Measurements from ENCODE around the gene AKAP3. TPM values are rescaled to one million over a fixed set of nuclear protein-coding genes. Genes with fewer than 3 reads are reported as not detected.

AKAP3 gene
- total and polyA plus RNA-seq, 2 experiments from 2014 or later, result 5.0 to 20.8 TPM

DNA sequence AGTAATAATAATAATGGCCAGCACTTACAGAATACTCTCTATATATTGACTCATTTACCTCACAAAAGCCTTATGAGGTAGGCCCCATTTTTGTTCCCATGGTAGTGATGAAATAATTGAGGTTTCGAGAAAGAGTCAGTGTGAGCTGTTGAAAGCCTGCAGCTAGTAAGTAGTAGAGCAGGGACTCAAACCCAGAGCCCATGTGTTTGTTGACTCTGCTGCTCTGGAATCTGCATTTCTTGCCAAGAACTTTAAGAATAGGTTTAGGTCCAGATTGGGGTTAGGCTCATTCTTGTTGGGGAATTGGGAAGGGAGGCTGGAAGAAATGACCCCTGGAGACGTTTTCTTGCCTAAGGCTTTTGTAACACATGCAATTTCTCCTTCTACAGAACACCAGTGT is 58.9 kb downstream of the AKAP3 start:
- H3K4me3 ChIP-seq, result no peak overlapping the region
- no peak for DNase-seq (ENCODE audit: low read depth in 1 of 2, low spot score in 1 of 2)
- H3K4me1 ChIP-seq (ENCODE audit: low read depth), result no peaks in the 10 kb centered on the region
- H3K36me3 ChIP-seq, result no peaks in the 10 kb centered on the region
- TF ChIP-seq, protein P1, sequence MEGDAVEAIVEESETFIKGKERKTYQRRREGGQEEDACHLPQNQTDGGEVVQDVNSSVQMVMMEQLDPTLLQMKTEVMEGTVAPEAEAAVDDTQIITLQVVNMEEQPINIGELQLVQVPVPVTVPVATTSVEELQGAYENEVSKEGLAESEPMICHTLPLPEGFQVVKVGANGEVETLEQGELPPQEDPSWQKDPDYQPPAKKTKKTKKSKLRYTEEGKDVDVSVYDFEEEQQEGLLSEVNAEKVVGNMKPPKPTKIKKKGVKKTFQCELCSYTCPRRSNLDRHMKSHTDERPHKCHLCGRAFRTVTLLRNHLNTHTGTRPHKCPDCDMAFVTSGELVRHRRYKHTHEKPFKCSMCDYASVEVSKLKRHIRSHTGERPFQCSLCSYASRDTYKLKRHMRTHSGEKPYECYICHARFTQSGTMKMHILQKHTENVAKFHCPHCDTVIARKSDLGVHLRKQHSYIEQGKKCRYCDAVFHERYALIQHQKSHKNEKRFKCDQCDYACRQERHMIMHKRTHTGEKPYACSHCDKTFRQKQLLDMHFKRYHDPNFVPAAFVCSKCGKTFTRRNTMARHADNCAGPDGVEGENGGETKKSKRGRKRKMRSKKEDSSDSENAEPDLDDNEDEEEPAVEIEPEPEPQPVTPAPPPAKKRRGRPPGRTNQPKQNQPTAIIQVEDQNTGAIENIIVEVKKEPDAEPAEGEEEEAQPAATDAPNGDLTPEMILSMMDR (IDR thresholded peaks at IDR 0.05; ENCODE audit: low read depth, low read length), result no peak
- no peak overlapping the region for H3K27ac ChIP-seq
- no peaks in the 10 kb centered on the region for H3K9me3 ChIP-seq (ENCODE audit: low read depth)
- no peaks in the 10 kb centered on the region for H3K27me3 ChIP-seq

DNA sequence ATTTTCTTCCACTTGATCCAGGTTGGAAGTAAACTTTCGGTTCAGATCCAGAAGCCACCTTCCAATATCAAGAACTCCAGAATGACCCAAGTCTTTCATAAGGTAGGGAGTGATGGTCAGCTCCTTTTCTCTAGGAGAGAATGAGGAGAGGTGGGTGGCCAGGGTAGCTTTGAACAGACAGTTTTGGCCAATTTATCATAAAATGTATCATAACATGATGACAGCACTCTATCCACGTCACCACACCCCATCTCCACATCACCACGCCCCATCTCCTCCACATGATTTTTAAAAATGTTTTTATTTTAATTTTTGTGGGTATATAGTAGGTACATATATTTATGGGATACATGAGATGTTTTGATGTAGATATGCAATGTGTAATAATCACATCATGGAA is 59.9 kb downstream of the AKAP3 start:
- Histone ChIP-seq H3K36me3 (no peaks in the 10 kb centered on the region), H3K4me1 (ENCODE audit: low read depth) (no peaks in the 10 kb centered on the region), H3K9me3 (ENCODE audit: low read depth) (no peaks in the 10 kb centered on the region), H3K4me3 (no peak overlapping the region), H3K27me3 (no peaks in the 10 kb centered on the region), H3K27ac (no peak overlapping the region)
- TF ChIP-seq, protein P1 (IDR thresholded peaks at IDR 0.05; ENCODE audit: low read depth, low read length), result no peak
- no peak for DNase-seq (ENCODE audit: low read depth in 1 of 2, low spot score in 1 of 2)

DNA sequence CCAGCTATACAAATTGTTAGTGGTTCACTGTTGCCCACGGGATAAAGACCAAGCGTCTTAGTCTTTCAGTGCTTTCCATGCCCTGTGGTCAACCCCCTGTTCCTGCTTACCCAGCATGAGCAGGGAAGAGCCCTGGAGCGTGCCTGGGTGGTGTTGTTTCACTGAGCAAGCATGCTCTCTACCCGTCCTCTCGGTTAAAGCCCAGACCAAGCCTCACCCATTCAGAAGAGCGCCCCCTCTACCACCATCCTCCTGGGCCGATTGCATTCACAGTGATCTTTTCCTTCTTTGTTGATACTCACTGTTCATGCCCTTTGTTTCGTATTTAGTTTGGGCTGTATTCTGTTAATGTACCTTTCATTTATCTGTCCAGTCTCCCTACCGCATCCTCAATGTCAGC is 61.7 kb downstream of the AKAP3 start:
- TF ChIP-seq, protein P1 (IDR thresholded peaks at IDR 0.05; ENCODE audit: low read depth, low read length), result no peak
- DNase-seq (ENCODE audit: low read depth in 1 of 2, low spot score in 1 of 2), result no peak
- Histone ChIP-seq H3K4me3 (no peak overlapping the region), H3K4me1 (ENCODE audit: low read depth) (no peaks in the 10 kb centered on the region), H3K27me3 (no peaks in the 10 kb centered on the region), H3K9me3 (ENCODE audit: low read depth) (no peaks in the 10 kb centered on the region), H3K27ac (no peak overlapping the region), H3K36me3 (no peaks in the 10 kb centered on the region)

DNA sequence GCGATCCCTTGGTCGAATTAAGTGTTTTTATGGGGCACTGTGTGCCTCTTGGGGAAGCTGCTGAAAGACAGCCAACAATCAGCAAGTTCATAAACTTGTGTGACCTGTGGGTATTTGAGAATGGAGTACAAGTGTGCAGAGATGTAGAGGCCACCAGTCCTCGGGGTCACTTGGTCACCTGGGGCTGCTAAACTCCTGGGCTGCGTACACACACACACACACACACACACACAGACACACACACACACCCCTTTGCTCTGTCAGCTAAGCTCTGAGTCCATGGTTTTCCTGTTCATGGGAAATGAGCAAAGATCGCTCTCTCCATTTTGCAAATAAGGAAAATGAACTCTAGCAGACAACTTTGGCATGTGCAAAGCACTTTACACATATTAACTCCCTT is 62.4 kb downstream of the AKAP3 start:
- Histone ChIP-seq H3K27ac (no peak overlapping the region), H3K4me3 (no peak overlapping the region), H3K4me1 (ENCODE audit: low read depth) (no peaks in the 10 kb centered on the region), H3K36me3 (no peaks in the 10 kb centered on the region), H3K9me3 (ENCODE audit: low read depth) (no peaks in the 10 kb centered on the region), H3K27me3 (no peaks in the 10 kb centered on the region)
- DNase-seq (ENCODE audit: low read depth in 1 of 2, low spot score in 1 of 2), result no peak
- TF ChIP-seq, protein P1 (IDR thresholded peaks at IDR 0.05; ENCODE audit: low read depth, low read length), result no peak

DNA sequence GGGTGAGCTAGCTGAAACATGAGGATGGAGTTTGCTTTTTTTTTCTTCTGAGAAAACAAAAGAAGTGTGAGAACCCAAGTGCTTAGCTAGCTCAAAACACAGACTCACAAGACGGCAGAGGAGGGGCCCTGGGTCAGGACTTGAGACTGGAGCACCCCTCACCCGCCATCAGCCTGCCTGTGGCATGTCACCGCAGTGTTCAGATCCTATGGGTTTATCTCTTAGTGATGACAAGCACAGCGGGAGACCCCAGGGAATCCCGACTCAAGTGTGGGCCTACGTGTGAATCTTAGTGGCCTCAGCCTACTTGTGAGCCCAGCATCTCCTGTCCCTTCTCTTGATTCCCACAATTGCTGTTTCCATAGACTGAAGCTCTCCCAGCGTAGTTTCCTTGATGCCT is 64.0 kb downstream of the AKAP3 start:
- TF ChIP-seq, protein P1 (IDR thresholded peaks at IDR 0.05; ENCODE audit: low read depth, low read length), result no peak
- Histone ChIP-seq H3K27ac (no peak overlapping the region), H3K4me3 (no peak overlapping the region), H3K4me1 (ENCODE audit: low read depth) (no peaks in the 10 kb centered on the region), H3K27me3 (no peaks in the 10 kb centered on the region), H3K9me3 (ENCODE audit: low read depth) (no peaks in the 10 kb centered on the region), H3K36me3 (no peaks in the 10 kb centered on the region)
- no peak for DNase-seq (ENCODE audit: low read depth in 1 of 2, low spot score in 1 of 2)

DNA sequence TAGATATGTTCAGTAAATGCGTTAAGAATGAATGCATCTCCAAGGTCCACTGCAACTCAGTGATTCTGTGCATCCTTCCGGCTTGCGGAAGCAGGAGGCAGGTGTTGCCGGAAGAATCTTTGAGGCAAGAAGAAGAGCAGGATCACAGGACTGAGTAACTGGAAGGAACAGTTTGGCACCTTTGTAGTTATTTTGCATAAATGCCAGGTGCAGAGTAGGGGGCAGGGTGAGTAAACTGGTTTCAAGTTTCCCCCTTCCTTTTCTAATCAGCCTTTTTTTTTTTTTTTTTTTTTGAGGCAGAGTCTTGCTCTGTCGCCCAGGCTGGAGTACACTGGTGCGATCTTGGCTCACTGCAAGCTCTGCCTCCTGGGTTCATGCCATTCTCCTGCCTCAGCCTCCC is 64.6 kb downstream of the AKAP3 start:
- TF ChIP-seq, protein P1 (IDR thresholded peaks at IDR 0.05; ENCODE audit: low read depth, low read length), result no peak
- no peak overlapping the region for H3K4me3 ChIP-seq
- no peaks in the 10 kb centered on the region for H3K9me3 ChIP-seq (ENCODE audit: low read depth)
- H3K27me3 ChIP-seq, result no peaks in the 10 kb centered on the region
- H3K27ac ChIP-seq, result no peak overlapping the region
- no peaks in the 10 kb centered on the region for H3K36me3 ChIP-seq
- no peak for DNase-seq (ENCODE audit: low read depth in 1 of 2, low spot score in 1 of 2)
- H3K4me1 ChIP-seq (ENCODE audit: low read depth), result no peaks in the 10 kb centered on the region
